Endodermal cell (in vitro differentiated cells): Measurements from ENCODE around the gene BCAR1. TPM values are rescaled to one million over a fixed set of nuclear protein-coding genes. Genes with fewer than 3 reads are reported as not detected.
A peak's percentile ranks its signal among the peaks of the same experiment; 100 is the strongest.
"Not testable (repeated sequence)": the region's sequence is repeated elsewhere in the genome, so short reads cannot be mapped to it uniquely, and the experiment has no call there.

Experiments
- DNase-seq: peaks from one replicate; pipeline ENCODE4 v3.0.0-alpha.2; 2017
- H3K27ac ChIP-seq: 2 replicates; pipeline ENCODE4 v1.5.1; 2013; ENCODE audit warnings: mild to moderate bottlenecking, low read depth, low read length, moderate library complexity
- H3K27me3 ChIP-seq: 2 replicates; pipeline ENCODE4 v1.6.1; 2013; ENCODE audit warnings: mild to moderate bottlenecking, low read length, moderate library complexity; ENCODE audit not compliant: insufficient read depth, control insufficient read depth, poor library complexity, severe bottlenecking
- H3K36me3 ChIP-seq: 2 replicates; pipeline ENCODE4 v1.7.0; 2013; ENCODE audit warnings: mild to moderate bottlenecking, low read length, moderate library complexity; ENCODE audit not compliant: control insufficient read depth, insufficient read depth
- H3K4me1 ChIP-seq: one replicate; pipeline ENCODE4 v1.7.0; 2013; ENCODE audit warnings: low read length; ENCODE audit not compliant: control insufficient read depth, insufficient read depth
- H3K4me3 ChIP-seq: 2 replicates; pipeline ENCODE4 v1.5.1; 2013; ENCODE audit warnings: mild to moderate bottlenecking, low read length, moderate library complexity
- H3K9ac ChIP-seq: 2 replicates; pipeline ENCODE4 v1.6.1; 2013; ENCODE audit warnings: mild to moderate bottlenecking, low read length, moderate library complexity; ENCODE audit not compliant: poor library complexity, severe bottlenecking; ENCODE audit errors: extremely low read depth
- H3K9me3 ChIP-seq: 2 replicates; pipeline ENCODE4 v1.6.1; 2013; ENCODE audit warnings: mild to moderate bottlenecking, low read length, moderate library complexity; ENCODE audit not compliant: control insufficient read depth
- H3K27ac Mint-ChIP-seq: 2 replicates; pipeline ENCODE4 v1.8.0; 2020; ENCODE audit warnings: mixed read lengths
- H3K27me3 Mint-ChIP-seq: 2 replicates; pipeline ENCODE4 v1.8.0; 2021; ENCODE audit warnings: mild to moderate bottlenecking, mixed read lengths; ENCODE audit not compliant: insufficient read depth
- H3K36me3 Mint-ChIP-seq: 2 replicates; pipeline ENCODE4 v1.8.0; 2020; ENCODE audit warnings: low read depth, mixed read lengths
- H3K4me1 Mint-ChIP-seq: 2 replicates; pipeline ENCODE4 v1.8.0; 2020; ENCODE audit warnings: mixed read lengths
- H3K4me3 Mint-ChIP-seq: 2 replicates; pipeline ENCODE4 v1.8.0; 2020; ENCODE audit warnings: mild to moderate bottlenecking, moderate library complexity, mixed read lengths
- H3K9me3 Mint-ChIP-seq: 2 replicates; pipeline ENCODE4 v1.8.0; 2020; ENCODE audit warnings: mild to moderate bottlenecking, mixed read lengths
- WGBS, 2 experiments: methylation state at CpG; one replicate each; pipeline versions ENCODE4 v1.1.5 to v1.1.7; 2013; ENCODE audit warnings: missing lambda C conversion rate in 2 of 2, mixed read lengths in 1 of 2; ENCODE audit not compliant: insufficient coverage in 1 of 2, insufficient read length in 1 of 2; 5-methylcytosine and 5-hydroxymethylcytosine counted together
- total RNA-seq, 2 donors: library from RNA; stranded (reverse); fragmentation: NEBNext Ultra II Directional in 1 of 2; extraction: Animal tissue kit (Norgen Biotek cat#: 25700) in 1 of 2; gene quantifications; 2 replicates in 1 of 2; 3 replicates in 1 of 2; pipeline ENCODE4 v1.2.1, GENCODE V29; 2021
- TF ChIP-seq, protein P1 (sequence below): fragments of 200-600 bp; sonication (generic); conservative IDR thresholded peaks from 2 replicates; pipeline ENCODE4 v1.5.0; 2021; ENCODE audit warnings: antibody characterized with exemption, mild to moderate bottlenecking

The BCAR1 gene
- total RNA-seq, 2 donors from 2014 or later: 56.2 to 74.3 TPM

DNA sequence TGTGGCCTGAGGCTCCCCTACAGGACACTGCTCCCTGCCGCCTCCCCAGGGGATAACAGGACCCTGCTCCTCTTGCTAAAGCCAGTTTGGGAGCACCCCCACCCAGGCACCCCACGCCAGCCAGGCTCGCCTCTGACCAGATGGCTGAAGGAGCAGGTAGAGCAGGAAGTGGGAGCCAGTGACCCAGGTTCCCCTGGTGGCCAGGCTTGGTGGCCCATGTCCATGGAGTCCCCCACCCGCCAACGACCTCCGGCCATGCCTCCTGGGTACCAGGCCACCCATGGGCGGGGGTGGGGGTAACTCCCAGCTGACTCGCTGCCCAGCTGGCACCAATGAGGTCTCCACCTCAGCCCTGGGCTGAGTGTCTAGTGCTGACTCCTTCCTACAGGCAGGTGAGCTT, 10.0 kb downstream of the BCAR1 start:
- Mint-ChIP-seq H3K4me3 (no peak overlapping the region), H3K4me1 (peaks cover 12% of the 10 kb centered on the region), H3K9me3 (no peaks in the 10 kb centered on the region), H3K36me3 (peaks cover 41% of the 10 kb centered on the region), H3K27me3 (no peaks in the 10 kb centered on the region), H3K27ac (no peak overlapping the region)
- H3K9ac ChIP-seq: no peak overlapping the region
- DNase-seq: no peak
- H3K4me1 ChIP-seq: peaks cover 7% of the 10 kb centered on the region
- H3K27ac ChIP-seq: no peak overlapping the region
- no peaks in the 10 kb centered on the region for H3K27me3 ChIP-seq
- H3K36me3 ChIP-seq: peaks cover 9% of the 10 kb centered on the region
- WGBS, 2 experiments: 83 to 96% methylated on average over 4 to 8 of the region's 8 CpGs
- H3K9me3 ChIP-seq: no peaks in the 10 kb centered on the region
- no peak overlapping the region for H3K4me3 ChIP-seq
- TF ChIP-seq, protein P1, sequence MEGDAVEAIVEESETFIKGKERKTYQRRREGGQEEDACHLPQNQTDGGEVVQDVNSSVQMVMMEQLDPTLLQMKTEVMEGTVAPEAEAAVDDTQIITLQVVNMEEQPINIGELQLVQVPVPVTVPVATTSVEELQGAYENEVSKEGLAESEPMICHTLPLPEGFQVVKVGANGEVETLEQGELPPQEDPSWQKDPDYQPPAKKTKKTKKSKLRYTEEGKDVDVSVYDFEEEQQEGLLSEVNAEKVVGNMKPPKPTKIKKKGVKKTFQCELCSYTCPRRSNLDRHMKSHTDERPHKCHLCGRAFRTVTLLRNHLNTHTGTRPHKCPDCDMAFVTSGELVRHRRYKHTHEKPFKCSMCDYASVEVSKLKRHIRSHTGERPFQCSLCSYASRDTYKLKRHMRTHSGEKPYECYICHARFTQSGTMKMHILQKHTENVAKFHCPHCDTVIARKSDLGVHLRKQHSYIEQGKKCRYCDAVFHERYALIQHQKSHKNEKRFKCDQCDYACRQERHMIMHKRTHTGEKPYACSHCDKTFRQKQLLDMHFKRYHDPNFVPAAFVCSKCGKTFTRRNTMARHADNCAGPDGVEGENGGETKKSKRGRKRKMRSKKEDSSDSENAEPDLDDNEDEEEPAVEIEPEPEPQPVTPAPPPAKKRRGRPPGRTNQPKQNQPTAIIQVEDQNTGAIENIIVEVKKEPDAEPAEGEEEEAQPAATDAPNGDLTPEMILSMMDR: no peak

GRCh38 chr16:75240633-75241032, 10.8 kb downstream of the BCAR1 start:
- H3K9me3 Mint-ChIP-seq, H3K36me3 ChIP-seq, H3K4me3 Mint-ChIP-seq, H3K27me3 Mint-ChIP-seq, H3K9me3 ChIP-seq, H3K4me1 Mint-ChIP-seq, H3K27me3 ChIP-seq, H3K9ac ChIP-seq, DNase-seq, H3K4me1 ChIP-seq, H3K4me3 ChIP-seq: not testable (repeated sequence)
- peak overlapping the region; percentile 5 for H3K27ac ChIP-seq
- peaks cover 49% of the 10 kb centered on the region for H3K36me3 Mint-ChIP-seq
- peak overlapping the region; percentile 75 for H3K27ac Mint-ChIP-seq
- 94% methylated on average over 7 of the region's 7 CpGs for WGBS, 2 experiments

DNA sequence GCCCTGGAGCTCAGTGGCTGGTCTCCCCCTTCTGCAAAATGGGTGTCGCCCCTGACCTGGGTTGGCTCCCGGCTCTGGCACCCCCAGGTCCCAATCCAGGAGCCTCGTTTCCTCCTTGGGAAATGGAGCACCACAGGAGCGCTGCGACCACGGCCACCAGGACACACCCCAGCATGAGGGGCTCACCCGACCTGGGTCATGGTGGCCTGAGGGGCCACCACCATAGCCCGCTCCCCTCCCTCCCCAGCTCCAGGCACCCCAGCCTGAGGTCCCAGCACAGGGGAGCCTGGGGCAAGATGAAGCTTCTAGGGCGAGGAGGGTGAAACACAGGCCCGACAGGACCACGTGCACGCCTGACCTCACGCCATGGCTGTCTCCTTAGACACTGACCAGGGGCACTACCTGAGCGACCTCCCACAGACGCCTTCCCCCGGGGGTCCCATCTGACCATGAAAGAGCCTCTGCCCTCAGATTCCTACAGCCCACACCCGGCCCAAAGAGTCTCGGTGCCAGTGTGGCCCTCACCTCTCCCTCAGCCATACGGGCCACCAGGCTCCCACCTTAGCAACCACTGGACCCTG, 11.8 kb downstream of the BCAR1 start:
- Histone ChIP-seq H3K9ac (no peak overlapping the region), H3K36me3 (peaks cover 11% of the 10 kb centered on the region), H3K27me3 (no peaks in the 10 kb centered on the region), H3K4me1 (no peaks in the 10 kb centered on the region), H3K9me3 (no peaks in the 10 kb centered on the region), H3K27ac (peak overlapping the region; percentile 81), H3K4me3 (no peak overlapping the region)
- H3K4me3 Mint-ChIP-seq: no peak overlapping the region
- H3K27ac Mint-ChIP-seq: peak overlapping the region; percentile 75
- H3K36me3 Mint-ChIP-seq: peaks cover 51% of the 10 kb centered on the region
- no peaks in the 10 kb centered on the region for H3K9me3 Mint-ChIP-seq
- 93 to 96% methylated on average over 11 to 19 of the region's 19 CpGs for WGBS, 2 experiments
- peaks cover 4% of the 10 kb centered on the region for H3K4me1 Mint-ChIP-seq
- no peaks in the 10 kb centered on the region for H3K27me3 Mint-ChIP-seq
- DNase-seq: no peak
- TF ChIP-seq, protein P1: no peak
